HG03045 (cell line): ENCODE measurements around the gene SLCO2B1.
"Not testable (repeated sequence)": the region's sequence is repeated elsewhere in the genome, so short reads cannot be mapped to it uniquely, and the experiment has no call there.

ENCODE experiments used
- ATAC-seq: cut with Tn5 transposase; IDR thresholded peaks from one replicate; pipeline ENCODE4 v1.9.1; 2021; ENCODE audit warnings: mild to moderate bottlenecking, moderate library complexity; ENCODE audit not compliant: unreplicated experiment

The SLCO2B1 gene

GRCh38 chr11:75150879-75151278, at the start of gene SLCO2B1:
Gene SLCO2B1, plus strand, starts transcription at chr11:75151107. Its CDS starts 275 bp downstream, at chr11:75151382.
- ATAC-seq, result no peak

- ATAC-seq, result no peak
Observed at GRCh38 chr11:75101424-75102128, 49.3 kb upstream of the SLCO2B1 start.

- no peak for ATAC-seq
Observed at GRCh38 chr11:75103380-75104026, 47.4 kb upstream of the SLCO2B1 start.

- no peak for ATAC-seq
Observed at GRCh38 chr11:75105462-75105925, 45.4 kb upstream of the SLCO2B1 start.

- ATAC-seq, result not testable (repeated sequence)
Observed at GRCh38 chr11:75105967-75106681, 44.8 kb upstream of the SLCO2B1 start.

- ATAC-seq, result no peak
Observed at GRCh38 chr11:75107187-75107586, 43.7 kb upstream of the SLCO2B1 start.

GRCh38 chr11:75112200-75112599, 38.7 kb upstream of the SLCO2B1 start:
- no peak for ATAC-seq

- no peak for ATAC-seq
Observed at GRCh38 chr11:75113030-75113429, 37.9 kb upstream of the SLCO2B1 start.

GRCh38 chr11:75114465-75114864, 36.4 kb upstream of the SLCO2B1 start:
- ATAC-seq, result no peak

GRCh38 chr11:75118577-75118976, 32.3 kb upstream of the SLCO2B1 start:
- no peak for ATAC-seq

GRCh38 chr11:75126564-75126963, 24.3 kb upstream of the SLCO2B1 start:
- no peak for ATAC-seq

GRCh38 chr11:75132080-75132479, 18.8 kb upstream of the SLCO2B1 start:
- no peak for ATAC-seq

GRCh38 chr11:75133976-75134375, 16.9 kb upstream of the SLCO2B1 start:
- no peak for ATAC-seq

- ATAC-seq, result no peak
Observed at GRCh38 chr11:75135021-75135650, 15.8 kb upstream of the SLCO2B1 start.

- no peak for ATAC-seq
Observed at GRCh38 chr11:75135651-75136050, 15.3 kb upstream of the SLCO2B1 start.

GRCh38 chr11:75140269-75141138, 10.4 kb upstream of the SLCO2B1 start:
- no peak for ATAC-seq

- ATAC-seq, result no peak
Observed at GRCh38 chr11:75141166-75141565, 9.7 kb upstream of the SLCO2B1 start.

GRCh38 chr11:75142714-75143419, 8.0 kb upstream of the SLCO2B1 start:
- no peak for ATAC-seq

GRCh38 chr11:75143420-75143731, 7.5 kb upstream of the SLCO2B1 start:
- ATAC-seq, result no peak

GRCh38 chr11:75144716-75145014, 6.2 kb upstream of the SLCO2B1 start:
- no peak for ATAC-seq
